Smooth muscle cell (in vitro differentiated cells): ENCODE measurements around the gene TLE6. TPM values are rescaled to one million over a fixed set of nuclear protein-coding genes. Genes with fewer than 3 reads are reported as not detected.

Source experiments
- DNase-seq: peaks from one replicate; lab custom pipeline; 2025; ENCODE audit not compliant: unreplicated experiment; lab: John Stamatoyannopoulos, UW
- H2AFZ ChIP-seq: fragments of 200-600 bp; sonication (generic); 2 replicates; pipeline ENCODE4 v1.6.0; 2016; ENCODE audit warnings: antibody characterized with exemption, low read depth, mild to moderate bottlenecking
- H3F3A ChIP-seq: fragments of 200-600 bp; sonication (generic); 2 replicates; pipeline ENCODE4 v1.6.0; 2017; ENCODE audit warnings: antibody characterized with exemption, low read depth
- H3K27ac ChIP-seq: fragments of 200-600 bp; sonication (generic); 2 replicates; pipeline ENCODE4 v1.5.1; 2016; ENCODE audit warnings: low read depth, mild to moderate bottlenecking
- H3K27me3 ChIP-seq: fragments of 200-600 bp; sonication (generic); 2 replicates; pipeline ENCODE4 v1.6.1; 2016; ENCODE audit warnings: low read depth, mild to moderate bottlenecking
- H3K36me3 ChIP-seq: fragments of 200-600 bp; sonication (generic); 2 replicates; pipeline ENCODE4 v1.5.1; 2016; ENCODE audit warnings: low read depth
- H3K4me1 ChIP-seq: fragments of 200-600 bp; sonication (generic); 2 replicates; pipeline ENCODE4 v1.5.1; 2016; ENCODE audit warnings: low read depth
- H3K4me2 ChIP-seq: fragments of 200-600 bp; sonication (generic); 2 replicates; pipeline ENCODE4 v1.6.0; 2016; ENCODE audit warnings: mild to moderate bottlenecking
- H3K4me3 ChIP-seq: fragments of 200-600 bp; sonication (generic); 2 replicates; pipeline ENCODE4 v1.5.1; 2016; ENCODE audit warnings: mild to moderate bottlenecking
- H3K79me2 ChIP-seq: fragments of 200-600 bp; sonication (generic); 2 replicates; pipeline ENCODE4 v1.6.0; 2016; ENCODE audit warnings: low read depth, mild to moderate bottlenecking
- H3K9ac ChIP-seq: fragments of 200-600 bp; sonication (generic); 2 replicates; pipeline ENCODE4 v1.6.0; 2016; ENCODE audit warnings: low read depth
- H3K9me3 ChIP-seq: fragments of 200-600 bp; sonication (generic); replicated peaks from 2 replicates; pipeline ENCODE4 v1.5.1; 2016; ENCODE audit warnings: low read depth
- H4K20me1 ChIP-seq: fragments of 200-600 bp; sonication (generic); 2 replicates; pipeline ENCODE4 v1.6.0; 2016; ENCODE audit warnings: low read depth
- CTCF ChIP-seq: fragments of 200-600 bp; sonication (generic); IDR thresholded peaks from 2 replicates; pipeline ENCODE4 v1.5.1; 2017; ENCODE audit warnings: borderline replicate concordance, mild to moderate bottlenecking, antibody characterized with exemption; ENCODE audit not compliant: insufficient read depth, poor library complexity, severe bottlenecking
- WGBS: methylation state at CpG from one replicate; pipeline ENCODE4 v1.1.7; 2016; ENCODE audit warnings: low lambda C conversion rate; 5-methylcytosine and 5-hydroxymethylcytosine counted together
- polyA plus RNA-seq: library from polyadenylated mRNA; unstranded; fragments of >200 nt; fragmentation: Nextera tagmentation; extraction: Ambion mirVana; gene quantifications from 2 replicates; pipeline ENCODE4 v1.2.1, GENCODE V29; 2016
- total RNA-seq: library from RNA; depleted of rRNA; stranded (reverse); fragments of >200 nt; gene quantifications from 2 replicates; pipeline ENCODE4 v1.2.3, GENCODE V29; 2014

TLE6 gene
- total and polyA plus RNA-seq, 2 experiments from 2014 or later: 0.27 to 3.2 TPM

DNA sequence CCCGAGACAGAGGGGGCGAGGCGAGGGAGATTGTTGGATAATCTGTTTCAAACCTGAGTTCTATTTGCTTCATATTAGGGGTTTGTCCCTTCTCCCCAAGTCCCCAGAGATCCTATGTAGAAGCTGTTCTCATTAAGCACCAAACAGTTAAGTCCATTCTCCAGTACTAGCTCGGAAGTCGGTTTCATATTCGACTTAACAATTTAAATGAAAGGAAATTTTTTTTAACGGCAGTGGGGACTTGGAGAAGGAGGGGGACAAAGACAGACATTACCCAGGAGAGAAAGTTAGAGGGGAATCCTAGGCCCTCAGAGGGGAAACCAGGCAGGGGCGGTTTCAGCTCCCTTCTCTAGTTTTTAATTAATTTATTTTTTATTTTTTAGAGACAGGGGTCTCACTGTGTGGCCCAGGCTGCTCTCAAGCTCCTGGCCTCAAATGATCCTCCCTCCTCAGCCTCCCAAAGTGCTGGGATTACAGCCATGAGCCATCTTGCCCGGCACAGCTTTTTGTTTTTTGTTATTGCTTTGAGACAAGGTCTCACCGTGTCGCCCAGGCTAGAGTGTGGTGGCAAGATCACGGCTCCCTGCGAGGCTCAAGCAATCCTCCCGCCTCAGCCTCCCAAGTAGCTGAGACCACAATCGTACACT, 65.4 kb downstream of the TLE6 start:
- H3K9ac ChIP-seq: no peak overlapping the region
- H3K27ac ChIP-seq: no peak overlapping the region
- no peaks in the 10 kb centered on the region for H3K27me3 ChIP-seq
- peak overlapping the region; percentile 77 for H3K4me2 ChIP-seq
- H3K79me2 ChIP-seq: no peaks in the 10 kb centered on the region
- H3K36me3 ChIP-seq: no peaks in the 10 kb centered on the region
- H4K20me1 ChIP-seq: no peaks in the 10 kb centered on the region
- H2AFZ ChIP-seq: peak overlapping the region; percentile 72
- no peaks in the 10 kb centered on the region for H3K9me3 ChIP-seq
- H3K4me3 ChIP-seq: peak overlapping the region; percentile 27
- no peak for DNase-seq
- WGBS: 55% methylated on average over 15 of the region's 15 CpGs
- peaks cover 10% of the 10 kb centered on the region for H3K4me1 ChIP-seq
- TF ChIP-seq CTCF: no peak
- peaks cover 11% of the 10 kb centered on the region for H3F3A ChIP-seq

Other genes starting within 250 kb of the TLE6 start
- 24.2 and 25.2 TPM in 2 replicates for gene SLC39A3, start 237.5 kb upstream of the TLE6 start, total RNA-seq
- 46.1 and 56.1 TPM in 2 replicates for gene SLC39A3, start 237.5 kb upstream of the TLE6 start, polyA plus RNA-seq
- 25.5 and 34.4 TPM in 2 replicates for gene SGTA, start 194.3 kb upstream of the TLE6 start, total RNA-seq
- 69.6 and 71.2 TPM in 2 replicates for gene SGTA, start 194.3 kb upstream of the TLE6 start, polyA plus RNA-seq
- gene THOP1, start 192.1 kb upstream of the TLE6 start, total RNA-seq: 40.5 and 42.5 TPM in 2 replicates
- 65.6 and 68.7 TPM in 2 replicates for gene THOP1, start 192.1 kb upstream of the TLE6 start, polyA plus RNA-seq
- 3.0 and 4.8 TPM in 2 replicates for gene ZNF554, start 157.7 kb upstream of the TLE6 start, total RNA-seq
- gene ZNF554, start 157.7 kb upstream of the TLE6 start, polyA plus RNA-seq: 2.3 and 4.6 TPM in 2 replicates
- 4.9 and 10.0 TPM in 2 replicates for gene ZNF555, start 136.1 kb upstream of the TLE6 start, total RNA-seq
- 3.2 and 6.1 TPM in 2 replicates for gene ZNF555, start 136.1 kb upstream of the TLE6 start, polyA plus RNA-seq
- 0.04 TPM in 1 of 2 replicates, not detected in the other for gene ZNF556, start 110.2 kb upstream of the TLE6 start, total RNA-seq
- gene ZNF556, start 110.2 kb upstream of the TLE6 start, polyA plus RNA-seq: not detected in 2 replicates
- gene ZNF57, start 76.6 kb upstream of the TLE6 start, total RNA-seq: 1.2 and 2.3 TPM in 2 replicates
- gene ZNF57, start 76.6 kb upstream of the TLE6 start, polyA plus RNA-seq: 0.40 and 1.7 TPM in 2 replicates
- 2.5 and 4.5 TPM in 2 replicates for gene ZNF77, start 32.6 kb upstream of the TLE6 start, total RNA-seq
- gene ZNF77, start 32.6 kb upstream of the TLE6 start, polyA plus RNA-seq: 2.3 and 3.5 TPM in 2 replicates
- gene TLE2, start 51.7 kb downstream of the TLE6 start, total RNA-seq: 7.1 and 7.7 TPM in 2 replicates
- gene TLE2, start 51.7 kb downstream of the TLE6 start, polyA plus RNA-seq: 13.6 and 14.9 TPM in 2 replicates
- gene TLE5, start 84.9 kb downstream of the TLE6 start, total RNA-seq: 145 and 146 TPM in 2 replicates
- gene TLE5, start 84.9 kb downstream of the TLE6 start, polyA plus RNA-seq: 235 and 274 TPM in 2 replicates
- gene GNA11, start 116.8 kb downstream of the TLE6 start, total RNA-seq: 16.3 and 16.9 TPM in 2 replicates
- gene GNA11, start 116.8 kb downstream of the TLE6 start, polyA plus RNA-seq: 57.4 and 71.5 TPM in 2 replicates
- gene GNA15, start 158.5 kb downstream of the TLE6 start, total RNA-seq: 1.5 and 1.8 TPM in 2 replicates
- 0.43 and 1.2 TPM in 2 replicates for gene GNA15, start 158.5 kb downstream of the TLE6 start, polyA plus RNA-seq
- gene S1PR4, start 201.2 kb downstream of the TLE6 start, total RNA-seq: not detected in 2 replicates
- not detected in 2 replicates for gene S1PR4, start 201.2 kb downstream of the TLE6 start, polyA plus RNA-seq
- 24.2 and 44.5 TPM in 2 replicates for gene NCLN, start 208.4 kb downstream of the TLE6 start, total RNA-seq
- 95.9 and 97.4 TPM in 2 replicates for gene NCLN, start 208.4 kb downstream of the TLE6 start, polyA plus RNA-seq
- gene CELF5, start 247.1 kb downstream of the TLE6 start, total RNA-seq: not detected in 2 replicates
- gene CELF5, start 247.1 kb downstream of the TLE6 start, polyA plus RNA-seq: 0.18 TPM in 1 of 2 replicates, not detected in the other